K562 (cell line): Measurements from ENCODE around the gene SSR4. TPM values are rescaled to one million over a fixed set of nuclear protein-coding genes. Genes with fewer than 3 reads are reported as not detected.

Experiments used
- ATAC-seq: fragments of 200-7000 bp; cut with Tn5 transposase; 3 replicates; pipeline ENCODE4 v1.9.1; 2020; ENCODE audit warnings: moderate library complexity
- BruUV-seq: library from RNA; stranded (reverse); fragments of 400-500 nt; replicated peaks from 2 replicates; lab custom pipeline; 2021; lab: Mats Ljungman, UMichigan
- CTCF ChIA-PET: fragments of 300-600 bp; formaldehyde crosslinking; extraction: SDS; loops from one replicate; lab custom pipeline; 2021; ENCODE audit warnings: low intra/inter-chr PET ratio; lab: Yijun Ruan, JAX
- POLR2A ChIA-PET: fragments of 300-600, 350-650 bp; sonication (Branson Sonifier 250); formaldehyde crosslinking; extraction: SDS; loops from one replicate; lab custom pipeline; 2021; ENCODE audit warnings: antibody characterized with exemption, inconsistent platforms; lab: Yijun Ruan, JAX
- DNase-seq, 4 experiments: peaks; one replicate each; pipeline versions ENCODE4 v3.0.0 to v3.0.0-alpha.2; 2011 to 2018; ENCODE audit warnings: low spot score in 3 of 4, mixed read lengths in 3 of 4; ENCODE audit errors: extremely low read depth in 1 of 4
- FAIRE-seq: peaks from 2 replicates; lab custom pipeline; 2011; peaks lifted over from hg19 to GRCh38; lab: Jason Lieb, UNC
- H2AFZ ChIP-seq: 2 replicates; pipeline ENCODE4 v1.6.0; 2011; ENCODE audit warnings: low read depth, low read length, control low read depth, inconsistent platforms
- H3K27ac ChIP-seq: fragments of 200-600 bp; 3 replicates; pipeline ENCODE4 v1.8.0; 2011; ENCODE audit warnings: low read depth, mild to moderate bottlenecking, control low read depth, inconsistent platforms, low read length, moderate library complexity, mixed read lengths; ENCODE audit errors: extremely low read depth
- H3K27me3 ChIP-seq, 2 experiments: fragments of 300-600 bp in 1 of 2; 2 replicates in 1 of 2; 3 replicates in 1 of 2; pipeline versions ENCODE4 v1.6.0 to v1.8.0; 2011; ENCODE audit warnings: inconsistent platforms in 2 of 2, low read length in 2 of 2, mild to moderate bottlenecking in 1 of 2, mixed read lengths in 1 of 2, moderate library complexity in 1 of 2; ENCODE audit not compliant: control insufficient read depth in 2 of 2, insufficient read depth in 2 of 2
- H3K36me3 ChIP-seq: fragments of 300-600 bp; 3 replicates; pipeline ENCODE4 v1.8.0; 2011; ENCODE audit warnings: mild to moderate bottlenecking, low read length, inconsistent platforms; ENCODE audit not compliant: control insufficient read depth, insufficient read depth
- H3K4me1 ChIP-seq, 2 experiments: fragments of 200-600 bp in 1 of 2; replicated peaks in 1 of 2; 2 replicates in 1 of 2; 3 replicates in 1 of 2; pipeline versions ENCODE4 v1.5.1 to v1.8.0; 2011; ENCODE audit warnings: inconsistent platforms in 2 of 2, low read length in 2 of 2, mild to moderate bottlenecking in 1 of 2, mixed read lengths in 1 of 2, moderate library complexity in 1 of 2; ENCODE audit not compliant: control insufficient read depth in 2 of 2, insufficient read depth in 2 of 2
- H3K4me2 ChIP-seq: 2 replicates; pipeline ENCODE4 v1.6.1; 2011; ENCODE audit warnings: low read length, control low read depth, inconsistent platforms, mixed read lengths; ENCODE audit not compliant: insufficient read depth
- H3K4me3 ChIP-seq: fragments of 200-600 bp; sonication (generic), shearing (Covaris generic); 2 replicates; pipeline ENCODE4 v1.5.1; 2016; ENCODE audit warnings: control low read depth, inconsistent platforms
- H3K79me2 ChIP-seq: fragments of 200-600 bp; 3 replicates; pipeline ENCODE4 v1.8.0; 2011; ENCODE audit warnings: low read length, inconsistent platforms; ENCODE audit not compliant: control insufficient read depth, insufficient read depth
- H3K9ac ChIP-seq, 2 experiments: 2 replicates each; pipeline versions ENCODE4 v1.6.0 to v1.6.1; 2011; ENCODE audit warnings: low read depth in 2 of 2, low read length in 2 of 2, control low read depth in 1 of 2, inconsistent platforms in 1 of 2, mild to moderate bottlenecking in 1 of 2, mixed read lengths in 1 of 2; ENCODE audit not compliant: insufficient read depth in 1 of 2
- H3K9me1 ChIP-seq: one replicate; pipeline ENCODE4 v1.6.0; 2011; ENCODE audit warnings: inconsistent platforms, mild to moderate bottlenecking, low read length, moderate library complexity; ENCODE audit not compliant: control insufficient read depth, insufficient read depth
- H3K9me3 ChIP-seq: replicated peaks from 2 replicates; pipeline ENCODE4 v1.5.1; 2011; ENCODE audit warnings: low read depth, low read length, inconsistent platforms; ENCODE audit not compliant: control insufficient read depth, insufficient read depth
- H4K20me1 ChIP-seq: replicated peaks from 2 replicates; pipeline ENCODE4 v1.6.1; 2011; ENCODE audit warnings: low read length, inconsistent platforms, mixed read lengths; ENCODE audit not compliant: control insufficient read depth, insufficient read depth
- CREB5 ChIP-seq: fragments of 250-450 bp; sonication (Bioruptor Pico); IDR thresholded peaks from 2 replicates; pipeline ENCODE4 v1.5.0; 2020; ENCODE audit warnings: mild to moderate bottlenecking
- EWSR1 ChIP-seq: fragments of 450-650 bp; IDR thresholded peaks from 2 replicates; pipeline ENCODE4 v1.6.1; 2018; ENCODE audit warnings: borderline replicate concordance, mild to moderate bottlenecking, low read depth, moderate library complexity; ENCODE audit not compliant: partially characterized antibody
- FOXP1 ChIP-seq: sonication (generic); formaldehyde crosslinking; IDR thresholded peaks from 2 replicates; pipeline ENCODE4 v1.8.0; 2022; ENCODE audit warnings: mild to moderate bottlenecking, missing genetic modification reagents
- KLF6 ChIP-seq: fragments of 250-450 bp; sonication (Bioruptor Pico); IDR thresholded peaks from 2 replicates; pipeline ENCODE4 v1.4.0; 2020; ENCODE audit warnings: mild to moderate bottlenecking, moderate library complexity, borderline replicate concordance
- YBX1 ChIP-seq: fragments of 450-650 bp; IDR thresholded peaks from 2 replicates; pipeline ENCODE4 v1.7.1; 2016; ENCODE audit warnings: mild to moderate bottlenecking
- ZNF224 ChIP-seq: sonication (generic); formaldehyde crosslinking; IDR thresholded peaks from 2 replicates; pipeline ENCODE4 v1.8.0; 2022; ENCODE audit warnings: mild to moderate bottlenecking, missing genetic modification reagents
- ZNF316 ChIP-seq: fragments of 450-650 bp; IDR thresholded peaks from 2 replicates; pipeline ENCODE4 v1.6.1; 2016
- WGBS: fragments of 100-300 bp; shearing (Covaris generic); methylation state at CpG from one replicate; pipeline ENCODE4 v1.1.6; 2016; ENCODE audit warnings: low coverage, mixed read lengths; ENCODE audit not compliant: insufficient coverage; ENCODE audit errors: missing lambda C conversion rate; 5-methylcytosine and 5-hydroxymethylcytosine counted together
- in situ Hi-C: fragments of 300-500 bp; cut with MboI; formaldehyde crosslinking; loops from 4 replicates; pipeline ENCODE4 v1.15.0; 2018; ENCODE audit warnings: inconsistent platforms, mixed read lengths
- intact Hi-C: fragments of 100-400 bp; cut with micrococcal nuclease; formaldehyde crosslinking; loops from 2 replicates; pipeline ENCODE4 v1.14.2; 2022
- polyA plus RNA-seq, 8 experiments: library from polyadenylated mRNA; depleted of rRNA in 4 of 8; stranded (reverse) in 5 of 8; unstranded in 3 of 8; fragments of >200 nt; fragmentation: Nextera tagmentation in 2 of 8; fragmentation: Illumina TruSeq in 1 of 8; extraction: Ambion mirVana in 2 of 8; extraction: Trizol in 1 of 8; gene quantifications; 2 replicates each; pipeline versions ENCODE4 v1.2.1 to v1.2.3, GENCODE V29; 2011 to 2014; ENCODE audit warnings: inconsistent platforms in 1 of 8, missing spikeins in 1 of 8
- total RNA-seq, 7 experiments: library from RNA; depleted of rRNA in 6 of 7; stranded (reverse); fragments of >200 nt in 6 of 7; fragmentation: Illumina TruSeq in 2 of 7; extraction: Trizol in 2 of 7; gene quantifications; 2 replicates each; pipeline versions ENCODE4 v1.2.1 to v1.2.3, GENCODE V29; 2011 to 2021; ENCODE audit warnings: low replicate concordance in 1 of 7

Gene SSR4
- total and polyA plus RNA-seq, 9 of the 15 experiments (the other 6 are each of a cell fraction or from before 2014, with no cell fraction given): 146 to 492 (median 272) TPM

- no peak for TF ChIP-seq KLF6 (CRISPR knock-in tag)
- no peak for TF ChIP-seq CREB5 (CRISPR knock-in tag)
- no peak for TF ChIP-seq YBX1
- TF ChIP-seq ZNF316: no peak
- TF ChIP-seq FOXP1 (CRISPR knock-in tag): no peak
- TF ChIP-seq EWSR1: no peak
- TF ChIP-seq ZNF224 (CRISPR knock-in tag): no peak
- intact Hi-C loops: no loop called here
- whole genome bisulfite sequencing: no CpG with 5 or more reads among the region's 102 CpGs
- FAIRE-seq (no peak), DNase-seq (no peak), ATAC-seq (no peak)
- Histone ChIP-seq H3K79me2 (no peaks in the 10 kb centered on the region), H4K20me1 (0 out of 2 replicates have a peak, but pooled peaks cover 3% of the 10 kb centered on the region), H3K9me1 (no peaks in the 10 kb centered on the region), H3K9ac (no peak overlapping the region), H3K4me3 (no peak overlapping the region), H3K36me3 (no peaks in the 10 kb centered on the region), H2AFZ (no peak overlapping the region), H3K4me1 (peaks cover 0 to 28% of the 10 kb centered on the region in 2 experiments; a peak in 2 of 5 replicates), H3K27ac (no peak overlapping the region), H3K27me3 (peaks cover 16 to 49% of the 10 kb centered on the region in 2 experiments; a peak in 4 of 5 replicates), H3K9me3 (no peaks in the 10 kb centered on the region), H3K4me2 (no peak overlapping the region)
- ChIA-PET POLR2A (no interaction called here), CTCF (no interaction called here)
- no TSS peak for BruUV-seq
- in situ Hi-C loops: no loop called here
Measured at GRCh38 chrX:153830640-153831428, 36.4 kb downstream of the SSR4 start.
